K562 (cell line): Measurements from ENCODE around the gene YKT6. TPM values are rescaled to one million over a fixed set of nuclear protein-coding genes. Genes with fewer than 3 reads are reported as not detected.

Source experiments
- CBX3 ChIP-seq, 2 experiments: IDR thresholded peaks; 1 replicate in 1 of 2; 2 replicates in 1 of 2; pipeline ENCODE4 v1.6.1; 2012; ENCODE audit warnings: inconsistent platforms in 2 of 2, low read length in 2 of 2, borderline replicate concordance in 1 of 2, control low read depth in 1 of 2
- CREB1 ChIP-seq, 2 experiments: sonication (generic) in 1 of 2; formaldehyde crosslinking in 1 of 2; IDR thresholded peaks; 2 replicates each; pipeline versions ENCODE4 v1.6.1 to v1.8.0; 2012 to 2022; ENCODE audit warnings: inconsistent platforms in 1 of 2, mild to moderate bottlenecking in 1 of 2, missing genetic modification reagents in 1 of 2, moderate library complexity in 1 of 2
- E2F4 ChIP-seq: sonication (generic); formaldehyde crosslinking; IDR thresholded peaks from 2 replicates; pipeline ENCODE4 v1.8.0; 2022; ENCODE audit warnings: mild to moderate bottlenecking, low read depth, missing genetic modification reagents
- ETV1 ChIP-seq: fragments of 450-650 bp; conservative IDR thresholded peaks from 2 replicates; pipeline ENCODE4 v1.6.1; 2016; ENCODE audit warnings: missing genetic modification characterization, control low read depth, low read depth, missing compliant biosample characterization
- FOXP4 ChIP-seq: sonication (generic); formaldehyde crosslinking; IDR thresholded peaks from 2 replicates; pipeline ENCODE4 v1.8.0; 2022; ENCODE audit warnings: mild to moderate bottlenecking, missing genetic modification reagents, borderline replicate concordance
- GABPB1 ChIP-seq: sonication (generic); formaldehyde crosslinking; IDR thresholded peaks from 2 replicates; pipeline ENCODE4 v1.8.0; 2022; ENCODE audit warnings: mild to moderate bottlenecking, missing genetic modification reagents
- NR2C2 ChIP-seq, 2 experiments: fragments of 200-800 bp in 1 of 2; sonication (Bioruptor generic) in 1 of 2; sonication (generic) in 1 of 2; formaldehyde crosslinking in 1 of 2; IDR thresholded peaks; 2 replicates each; pipeline versions ENCODE4 v1.6.1 to v1.8.0; 2016 to 2022; ENCODE audit warnings: mild to moderate bottlenecking in 1 of 2, missing compliant biosample characterization in 1 of 2, missing genetic modification characterization in 1 of 2, missing genetic modification reagents in 1 of 2
- RBM15 ChIP-seq: fragments of 200-400 bp; formaldehyde crosslinking; IDR thresholded peaks from 2 replicates; pipeline ENCODE4 v1.6.1; 2018; ENCODE audit warnings: mild to moderate bottlenecking, low read length, moderate library complexity; ENCODE audit not compliant: insufficient read depth
- TEAD1 ChIP-seq, 2 experiments: fragments of 450-650 bp in 1 of 2; sonication (generic) in 1 of 2; formaldehyde crosslinking; IDR thresholded peaks; 2 replicates each; pipeline versions ENCODE4 v1.4.0 to v1.8.0; 2020 to 2022; ENCODE audit warnings: mild to moderate bottlenecking in 2 of 2, missing genetic modification reagents in 1 of 2
- TGIF2 ChIP-seq: sonication (generic); formaldehyde crosslinking; IDR thresholded peaks from 2 replicates; pipeline ENCODE4 v1.8.1; 2022; ENCODE audit warnings: mild to moderate bottlenecking, missing genetic modification reagents, moderate library complexity
- ZC3H8 ChIP-seq: fragments of 450-650 bp; IDR thresholded peaks from 2 replicates; pipeline ENCODE4 v1.6.1; 2017
- polyA plus RNA-seq, 8 experiments: library from polyadenylated mRNA; depleted of rRNA in 4 of 8; stranded (reverse) in 5 of 8; unstranded in 3 of 8; fragments of >200 nt; fragmentation: Nextera tagmentation in 2 of 8; fragmentation: Illumina TruSeq in 1 of 8; extraction: Ambion mirVana in 2 of 8; extraction: Trizol in 1 of 8; gene quantifications; 2 replicates each; pipeline versions ENCODE4 v1.2.1 to v1.2.3, GENCODE V29; 2011 to 2014; ENCODE audit warnings: inconsistent platforms in 1 of 8, missing spikeins in 1 of 8
- total RNA-seq, 7 experiments: library from RNA; depleted of rRNA in 6 of 7; stranded (reverse); fragments of >200 nt in 6 of 7; fragmentation: Illumina TruSeq in 2 of 7; extraction: Trizol in 2 of 7; gene quantifications; 2 replicates each; pipeline versions ENCODE4 v1.2.1 to v1.2.3, GENCODE V29; 2011 to 2021; ENCODE audit warnings: low replicate concordance in 1 of 7

Gene YKT6
- total and polyA plus RNA-seq, 9 of the 15 experiments (the other 6 are each of a cell fraction or from before 2014, with no cell fraction given), result 1.6 to 90.6 (median 75.1) TPM

GRCh38 chr7:44221231-44221791 lies 20.5 kb downstream of the YKT6 start (continued):
- 0 out of 2 replicates have a peak, but pooled peaks have one; percentile 27 for TF ChIP-seq TGIF2 (CRISPR knock-in tag)
- TF ChIP-seq ETV1, result peak; percentile 34; the same call in 1 of the 2 replicates
- no peak for TF ChIP-seq ZC3H8
- no peak for TF ChIP-seq RBM15
- 0 out of 4 replicates have a peak, but pooled peaks of 1 of the 2 experiments have one; percentile 53 for TF ChIP-seq TEAD1 (CRISPR knock-in tag; IDR thresholded peaks at IDR 0.05)
- TF ChIP-seq E2F4, result peak; percentile 68
- TF ChIP-seq CBX3 (IDR thresholded peaks at IDR 0.05; ENCODE audit: borderline replicate concordance in 1 of 2, low read length in 2 of 2), result peak in 1 of 2 experiments; percentile 50; a peak in 1 of 3 replicates
- peak; percentile 53; the same call in 1 of the 2 replicates for TF ChIP-seq GABPB1 (CRISPR knock-in tag)
- TF ChIP-seq CREB1 (IDR thresholded peaks at IDR 0.05), result no peak
- peak; percentile 71 for TF ChIP-seq CREB1 (CRISPR knock-in tag; IDR thresholded peaks at IDR 0.05)
- peak; percentile 89; the same call in 1 of the 2 replicates for TF ChIP-seq FOXP4
- no peak for TF ChIP-seq NR2C2 (CRISPR knock-in tag; IDR thresholded peaks at IDR 0.05)
- no peak for TF ChIP-seq NR2C2 (tag; IDR thresholded peaks at IDR 0.05)
